ENCODE measurements around the gene IGFBP5.

IGFBP5 gene

DNA sequence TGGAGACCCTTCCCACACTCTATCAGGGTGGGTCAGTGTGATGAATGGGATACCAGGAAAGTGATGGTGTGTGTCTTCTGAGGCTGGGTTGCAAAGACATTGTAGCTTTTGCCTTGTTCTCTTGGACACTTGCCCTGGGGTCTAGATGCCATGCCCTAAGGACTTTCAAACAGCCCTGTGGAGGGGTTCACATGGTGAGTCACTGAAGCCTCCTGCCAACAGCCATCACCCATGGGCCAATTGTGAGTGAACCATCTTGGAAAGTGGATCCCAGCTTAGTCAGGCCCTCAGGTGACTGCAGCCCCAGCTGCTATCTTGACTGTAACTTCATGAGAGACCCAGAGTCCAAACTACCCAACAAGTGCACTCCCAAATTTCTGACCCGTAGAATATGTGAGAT is 25.8 kb upstream of the IGFBP5 start:
- no peak for DNase-seq
- H3K36me3 ChIP-seq, result no peaks in the 10 kb centered on the region
- no peak overlapping the region for H3K27ac ChIP-seq
- no peaks in the 10 kb centered on the region for H3K9me3 ChIP-seq
- intact Hi-C loops (cut with DNase I; ENCODE audit: low total_unique reads), result no loop called here
- no peak for TF ChIP-seq CTCF (IDR thresholded peaks at IDR 0.05)
- H3K4me3 ChIP-seq, result no peak overlapping the region
- H3K27me3 ChIP-seq, result no peaks in the 10 kb centered on the region
- H3K4me1 ChIP-seq, result peaks cover 0 to 9% (median 6%) of the 10 kb centered on the region in 4 donors

DNA sequence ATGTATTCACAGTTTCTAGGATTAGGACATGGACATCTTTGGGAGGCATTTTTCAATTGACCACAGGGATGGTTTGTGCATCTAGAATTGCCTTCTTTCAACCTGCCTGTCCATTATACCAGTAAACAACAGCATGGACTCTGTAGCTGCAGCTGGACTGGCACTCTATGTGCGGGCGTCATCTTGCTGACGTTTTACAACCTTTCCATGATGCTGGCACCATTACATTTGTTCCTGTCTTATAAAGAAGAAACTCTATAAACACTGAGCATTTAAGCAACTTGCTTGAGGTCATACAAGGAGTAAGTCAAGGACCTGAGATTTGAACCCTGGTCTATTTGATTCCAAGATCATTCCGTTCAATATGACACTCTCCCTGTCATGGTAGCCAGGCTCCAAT is 25.4 kb upstream of the IGFBP5 start:
- no peak for TF ChIP-seq CTCF (IDR thresholded peaks at IDR 0.05)
- DNase-seq, result no peak

GRCh38 chr2:216717907-216718615 is 22.7 kb upstream of the IGFBP5 start:
- Histone ChIP-seq H3K9me3 (no peaks in the 10 kb centered on the region), H3K27ac (no peak overlapping the region), H3K4me1 (peaks cover 0 to 27% (median 14%) of the 10 kb centered on the region in 4 donors), H3K27me3 (no peaks in the 10 kb centered on the region), H3K4me3 (no peak overlapping the region), H3K36me3 (no peaks in the 10 kb centered on the region)
- no peak for TF ChIP-seq CTCF (IDR thresholded peaks at IDR 0.05)
- intact Hi-C loops (cut with DNase I; ENCODE audit: low total_unique reads), result no loop called here
- no peak for DNase-seq

More for the DNA sequence above, 25.4 kb upstream of the IGFBP5 start:
- intact Hi-C loops (cut with DNase I; ENCODE audit: low total_unique reads), result no loop called here
- Histone ChIP-seq H3K9me3 (no peaks in the 10 kb centered on the region), H3K4me3 (no peak overlapping the region), H3K27me3 (no peaks in the 10 kb centered on the region), H3K4me1 (peaks cover 0 to 5% (median 3%) of the 10 kb centered on the region in 4 donors), H3K27ac (no peak overlapping the region), H3K36me3 (no peaks in the 10 kb centered on the region)

DNA sequence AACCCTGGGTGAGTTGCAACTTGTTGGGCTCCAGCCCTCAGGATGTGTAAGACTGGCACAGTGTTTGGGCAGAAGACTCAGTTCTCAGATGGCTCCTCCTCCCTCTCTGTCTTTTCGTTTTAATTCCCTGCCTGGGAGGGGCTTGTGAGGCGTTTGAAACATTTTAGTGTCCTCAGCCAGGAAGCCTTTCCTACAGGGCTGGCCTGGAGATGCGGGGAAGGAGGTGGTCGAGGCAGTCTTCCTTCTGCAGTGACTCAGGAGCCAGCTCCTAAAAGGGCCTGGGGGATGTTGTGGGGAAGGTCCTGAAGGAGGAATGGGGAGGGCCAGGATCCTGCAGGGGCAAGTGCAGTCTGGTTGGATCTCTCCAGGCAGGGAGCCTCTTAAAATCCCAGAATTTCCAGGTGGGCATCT is 22.1 kb upstream of the IGFBP5 start:
- Histone ChIP-seq H3K4me3 (no peak overlapping the region), H3K9me3 (no peaks in the 10 kb centered on the region), H3K27ac (no peak overlapping the region), H3K36me3 (no peaks in the 10 kb centered on the region), H3K4me1 (peaks cover 0 to 29% (median 17%) of the 10 kb centered on the region in 4 donors), H3K27me3 (no peaks in the 10 kb centered on the region)
- intact Hi-C loops (cut with DNase I; ENCODE audit: low total_unique reads), result no loop called here
- DNase-seq, result no peak
- no peak for TF ChIP-seq CTCF (IDR thresholded peaks at IDR 0.05)

- no peak overlapping the region for H3K4me3 ChIP-seq
- H3K9me3 ChIP-seq, result no peaks in the 10 kb centered on the region
- DNase-seq, result no peak
- H3K36me3 ChIP-seq, result no peaks in the 10 kb centered on the region
- TF ChIP-seq CTCF (IDR thresholded peaks at IDR 0.05), result no peak
- intact Hi-C loops (cut with DNase I; ENCODE audit: low total_unique reads), result no loop called here
- H3K4me1 ChIP-seq, result peaks cover 0 to 33% (median 21%) of the 10 kb centered on the region in 4 donors
- no peaks in the 10 kb centered on the region for H3K27me3 ChIP-seq
- H3K27ac ChIP-seq, result no peak overlapping the region
These were observed 20.8 kb upstream of the IGFBP5 start for GRCh38 chr2:216716109-216716508.

Data from tibial artery (tissue), 4 donors.